GM12891 (cell line): ENCODE measurements around the gene CCDC169.

ENCODE experiments used
- PAX5 ChIP-seq: IDR thresholded peaks from 2 replicates; pipeline ENCODE4 v1.6.1; 2011; ENCODE audit warnings: low read length, moderate library complexity, mild to moderate bottlenecking; ENCODE audit not compliant: insufficient read depth, severe bottlenecking
- POLR2A ChIP-seq: IDR thresholded peaks from 2 replicates; pipeline ENCODE4 v1.6.1; 2011; ENCODE audit warnings: low read depth, low read length, control low read depth
- TAF1 ChIP-seq: IDR thresholded peaks from 2 replicates; pipeline ENCODE4 v1.6.1; 2011; ENCODE audit warnings: low read depth, low read length, control low read depth

GRCh38 chr13:36207672-36208071, 89.9 kb downstream of the CCDC169 start:
- no peak for TF ChIP-seq POLR2A
- no peak for TF ChIP-seq PAX5
- no peak for TF ChIP-seq TAF1
